ENCODE results near the gene TSC22D1.

The TSC22D1 gene

DNA sequence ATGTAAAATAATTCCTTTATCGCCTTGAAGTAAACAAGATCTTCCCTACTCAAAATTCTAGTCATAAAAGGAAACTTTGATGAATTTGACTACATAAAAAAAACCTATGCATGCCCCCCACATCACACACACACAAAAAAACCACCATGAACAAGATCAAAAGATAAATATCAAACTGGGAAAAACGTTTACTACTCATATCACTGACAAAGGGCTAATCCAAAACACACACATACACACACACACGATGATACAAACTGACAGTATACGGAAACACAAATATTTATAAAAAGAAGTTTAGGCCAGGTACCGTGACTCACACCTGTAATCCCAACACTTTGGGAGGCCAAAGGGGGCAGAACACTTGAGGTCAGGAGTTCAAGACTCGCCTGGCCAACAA, 61.9 kb downstream of the TSC22D1 start:
- TF ChIP-seq, protein P1, sequence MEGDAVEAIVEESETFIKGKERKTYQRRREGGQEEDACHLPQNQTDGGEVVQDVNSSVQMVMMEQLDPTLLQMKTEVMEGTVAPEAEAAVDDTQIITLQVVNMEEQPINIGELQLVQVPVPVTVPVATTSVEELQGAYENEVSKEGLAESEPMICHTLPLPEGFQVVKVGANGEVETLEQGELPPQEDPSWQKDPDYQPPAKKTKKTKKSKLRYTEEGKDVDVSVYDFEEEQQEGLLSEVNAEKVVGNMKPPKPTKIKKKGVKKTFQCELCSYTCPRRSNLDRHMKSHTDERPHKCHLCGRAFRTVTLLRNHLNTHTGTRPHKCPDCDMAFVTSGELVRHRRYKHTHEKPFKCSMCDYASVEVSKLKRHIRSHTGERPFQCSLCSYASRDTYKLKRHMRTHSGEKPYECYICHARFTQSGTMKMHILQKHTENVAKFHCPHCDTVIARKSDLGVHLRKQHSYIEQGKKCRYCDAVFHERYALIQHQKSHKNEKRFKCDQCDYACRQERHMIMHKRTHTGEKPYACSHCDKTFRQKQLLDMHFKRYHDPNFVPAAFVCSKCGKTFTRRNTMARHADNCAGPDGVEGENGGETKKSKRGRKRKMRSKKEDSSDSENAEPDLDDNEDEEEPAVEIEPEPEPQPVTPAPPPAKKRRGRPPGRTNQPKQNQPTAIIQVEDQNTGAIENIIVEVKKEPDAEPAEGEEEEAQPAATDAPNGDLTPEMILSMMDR (IDR thresholded peaks at IDR 0.05) = no peak

DNA sequence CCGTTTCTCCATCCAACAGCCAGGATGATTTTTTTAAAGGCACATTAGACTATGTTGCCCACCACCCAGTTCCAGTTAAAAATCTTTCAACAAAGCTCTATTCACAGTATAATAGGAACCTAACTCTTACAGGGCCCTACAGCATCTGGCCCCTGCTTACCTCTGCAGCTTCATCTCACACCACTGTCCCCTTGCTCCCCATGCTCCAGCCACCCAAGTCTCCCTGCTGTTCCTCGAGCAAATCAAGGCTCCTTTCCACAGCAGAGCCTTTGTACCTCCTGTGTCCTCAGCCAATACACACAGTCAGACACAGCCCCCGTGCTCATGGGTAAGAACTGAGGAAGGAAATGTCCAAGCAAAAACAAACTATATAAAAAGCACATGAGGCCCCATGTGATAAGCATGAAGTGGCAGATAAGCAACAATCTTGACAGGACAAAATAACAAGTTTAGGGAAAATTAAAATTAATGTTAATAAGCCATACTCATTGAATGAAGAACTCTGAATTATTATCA, 67.5 kb downstream of the TSC22D1 start:
- TF ChIP-seq, protein P1 (IDR thresholded peaks at IDR 0.05) = no peak

DNA sequence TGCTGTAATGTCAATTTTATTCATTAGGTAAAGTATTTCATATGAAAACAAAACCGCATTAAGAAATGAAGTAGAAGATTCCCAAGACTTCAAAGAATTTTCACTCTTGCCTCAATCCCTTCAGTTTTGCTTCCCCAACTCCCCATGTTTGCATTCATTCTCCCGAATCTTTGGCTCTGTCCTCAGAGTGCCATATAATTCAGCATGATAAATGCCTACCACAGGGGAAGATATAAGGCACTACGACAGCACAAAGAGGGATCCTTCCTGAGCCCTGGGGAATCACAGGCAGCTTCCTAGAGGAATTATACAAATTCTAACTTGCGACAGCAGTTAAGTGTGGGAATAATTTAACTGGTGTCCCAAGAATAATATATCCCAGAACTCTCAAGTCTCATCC, 68.5 kb downstream of the TSC22D1 start:
- TF ChIP-seq, protein P1 (IDR thresholded peaks at IDR 0.05) = no peak

DNA sequence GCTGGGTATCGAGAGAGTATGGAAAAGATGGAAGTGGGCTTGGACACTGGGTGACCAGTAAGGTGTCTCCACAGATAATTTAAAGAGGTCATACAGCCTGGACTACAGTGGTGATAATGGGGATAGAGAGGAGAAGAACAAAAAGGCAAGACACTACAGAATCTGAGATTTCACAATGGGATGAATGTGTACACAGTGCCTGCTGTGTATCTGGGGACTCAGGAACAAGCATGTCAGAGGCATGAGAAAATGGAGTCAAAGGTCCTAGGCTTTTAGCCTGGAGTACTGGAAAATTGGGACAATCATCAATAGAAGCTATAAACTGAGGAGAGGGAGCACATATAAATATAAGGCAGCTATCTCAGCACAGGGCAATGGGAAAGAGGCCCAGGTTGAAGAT, 69.4 kb downstream of the TSC22D1 start:
- TF ChIP-seq, protein P1 (IDR thresholded peaks at IDR 0.05) = no peak

DNA sequence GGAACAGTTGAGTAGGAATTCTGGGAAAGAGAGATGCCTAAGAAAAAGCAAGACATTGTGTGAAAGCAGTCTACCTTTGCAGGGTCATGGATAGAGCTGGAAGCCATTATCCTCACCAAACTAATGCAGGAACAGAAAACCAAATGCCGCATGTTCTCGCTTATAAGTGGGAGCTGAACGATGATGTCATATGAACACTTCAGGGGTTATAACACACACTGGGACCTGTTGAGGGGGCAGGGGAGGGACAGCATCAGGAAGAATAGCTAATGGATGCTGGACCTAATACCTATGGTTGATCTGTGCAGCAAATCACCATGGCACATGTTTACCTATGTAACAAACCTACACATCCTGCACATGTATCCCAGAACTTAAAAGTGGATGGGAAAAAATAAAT, 69.9 kb downstream of the TSC22D1 start:
- TF ChIP-seq, protein P1 (IDR thresholded peaks at IDR 0.05) = no peak

DNA sequence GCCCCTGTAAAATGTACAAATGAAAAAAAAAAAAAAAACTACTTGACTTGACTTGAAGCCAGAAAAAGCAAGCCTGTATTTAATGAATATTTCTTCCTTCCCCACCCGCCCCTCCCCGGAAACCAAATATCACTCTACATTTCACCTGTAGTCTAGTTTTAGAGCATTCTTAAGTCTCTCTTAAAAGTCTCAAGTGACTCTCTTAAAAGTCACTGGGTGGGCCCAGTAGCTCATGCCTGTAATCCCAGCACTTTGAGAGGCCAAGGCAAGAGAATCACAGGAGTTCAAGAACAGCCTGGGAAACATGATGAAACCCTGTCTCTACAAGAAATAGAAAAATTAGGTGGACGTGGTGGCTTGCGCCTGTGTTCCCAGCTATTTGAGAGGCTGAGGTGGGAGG, 72.0 kb downstream of the TSC22D1 start:
- TF ChIP-seq, protein P1 (IDR thresholded peaks at IDR 0.05) = no peak

DNA sequence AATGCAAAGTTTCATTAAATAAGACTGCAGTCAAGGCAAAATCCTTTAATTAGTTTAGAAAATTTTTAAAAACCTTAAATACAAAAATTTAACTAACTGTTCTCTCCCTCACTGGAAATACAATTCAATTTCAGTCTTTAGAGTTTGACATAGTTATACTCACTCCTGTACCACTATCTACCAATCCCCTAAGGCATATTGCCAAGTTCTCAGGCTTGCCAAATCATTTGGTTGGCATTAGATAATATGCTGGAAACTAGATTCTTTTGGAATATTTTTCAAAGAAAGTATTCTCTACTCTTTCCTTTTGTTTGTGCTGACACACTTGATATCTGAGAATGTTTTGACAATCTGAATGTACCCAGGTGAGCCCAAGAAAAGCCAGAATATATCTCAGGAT, 77.2 kb downstream of the TSC22D1 start:
- TF ChIP-seq, protein P1 (IDR thresholded peaks at IDR 0.05) = no peak

DNA sequence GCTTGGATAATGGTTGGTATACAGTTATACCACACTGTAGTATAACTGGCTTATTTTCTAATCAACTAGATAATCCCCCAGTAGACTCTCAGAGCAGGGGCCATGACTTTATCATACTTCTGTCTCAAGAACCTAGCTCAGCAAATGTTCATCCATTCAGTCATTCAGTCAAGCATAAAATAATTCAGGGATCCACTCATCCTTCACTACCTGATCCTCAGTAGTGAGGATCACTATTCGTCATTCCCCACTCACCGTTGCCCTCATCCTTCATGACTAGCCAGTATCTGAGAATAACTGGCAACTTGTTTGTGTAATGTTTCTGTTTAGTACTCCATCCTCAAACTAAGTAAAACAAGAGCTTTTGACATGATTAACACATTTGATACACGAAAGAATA, 77.6 kb downstream of the TSC22D1 start:
- TF ChIP-seq, protein P1 (IDR thresholded peaks at IDR 0.05) = no peak
